Gastroesophageal sphincter (tissue), 3 donors: ENCODE data around the gene CDRT15L2.
"Not testable (repeated sequence)": the region's sequence is repeated elsewhere in the genome, so short reads cannot be mapped to it uniquely, and the experiment has no call there.

Experiments used
- EP300 ChIP-seq: sonication (generic); formaldehyde crosslinking; IDR thresholded peaks from one replicate; pipeline ENCODE4 v1.6.1; 2017; ENCODE audit warnings: antibody characterized with exemption, mild to moderate bottlenecking
- POLR2A ChIP-seq, 2 donors: fragments of 450-650 bp; IDR thresholded peaks; one replicate each; pipeline ENCODE4 v1.6.1; 2017; ENCODE audit warnings: antibody characterized with exemption in 2 of 2, mild to moderate bottlenecking in 2 of 2, moderate library complexity in 1 of 2
- POLR2AphosphoS5 ChIP-seq: sonication (generic); formaldehyde crosslinking; IDR thresholded peaks from one replicate; pipeline ENCODE4 v1.6.1; 2017; ENCODE audit warnings: antibody characterized with exemption
- TF ChIP-seq, protein P1 (sequence below), 4 experiments: fragments of 200-600 bp in 2 of 4; fragments of 450-650 bp in 2 of 4; sonication (generic) in 1 of 4; IDR thresholded peaks; one replicate each; pipeline ENCODE4 v1.5.1; 2017 to 2019; ENCODE audit warnings: antibody characterized with exemption in 4 of 4, mild to moderate bottlenecking in 2 of 4, moderate library complexity in 2 of 4

DNA sequence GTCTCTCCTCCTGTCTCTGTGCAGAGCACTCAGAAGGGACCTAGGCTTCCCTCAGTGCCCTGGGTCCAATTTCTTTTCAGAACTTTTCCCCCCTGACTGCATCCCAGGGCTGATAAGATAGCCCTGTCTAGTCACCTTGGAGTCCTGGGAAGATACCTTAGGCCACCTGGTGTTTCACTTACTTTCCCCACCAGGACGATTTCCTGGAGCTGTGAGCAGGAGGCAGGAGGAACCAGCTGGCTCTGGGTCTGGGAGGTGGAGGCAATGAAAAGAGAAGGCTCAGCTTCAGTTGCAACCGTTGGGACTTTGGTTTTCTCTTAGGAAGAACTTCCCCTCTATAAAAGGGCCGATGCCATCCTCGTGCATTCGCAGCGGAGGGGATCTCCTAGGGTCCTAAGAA, 12.1 kb upstream of the CDRT15L2 start:
- TF ChIP-seq POLR2AphosphoS5; POLR2A (IDR thresholded peaks at IDR 0.05); EP300: not testable (repeated sequence)
- TF ChIP-seq, protein P1, sequence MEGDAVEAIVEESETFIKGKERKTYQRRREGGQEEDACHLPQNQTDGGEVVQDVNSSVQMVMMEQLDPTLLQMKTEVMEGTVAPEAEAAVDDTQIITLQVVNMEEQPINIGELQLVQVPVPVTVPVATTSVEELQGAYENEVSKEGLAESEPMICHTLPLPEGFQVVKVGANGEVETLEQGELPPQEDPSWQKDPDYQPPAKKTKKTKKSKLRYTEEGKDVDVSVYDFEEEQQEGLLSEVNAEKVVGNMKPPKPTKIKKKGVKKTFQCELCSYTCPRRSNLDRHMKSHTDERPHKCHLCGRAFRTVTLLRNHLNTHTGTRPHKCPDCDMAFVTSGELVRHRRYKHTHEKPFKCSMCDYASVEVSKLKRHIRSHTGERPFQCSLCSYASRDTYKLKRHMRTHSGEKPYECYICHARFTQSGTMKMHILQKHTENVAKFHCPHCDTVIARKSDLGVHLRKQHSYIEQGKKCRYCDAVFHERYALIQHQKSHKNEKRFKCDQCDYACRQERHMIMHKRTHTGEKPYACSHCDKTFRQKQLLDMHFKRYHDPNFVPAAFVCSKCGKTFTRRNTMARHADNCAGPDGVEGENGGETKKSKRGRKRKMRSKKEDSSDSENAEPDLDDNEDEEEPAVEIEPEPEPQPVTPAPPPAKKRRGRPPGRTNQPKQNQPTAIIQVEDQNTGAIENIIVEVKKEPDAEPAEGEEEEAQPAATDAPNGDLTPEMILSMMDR (IDR thresholded peaks at IDR 0.05): not testable (repeated sequence)
